ENCODE data around the gene SMTN. TPM values are rescaled to one million over a fixed set of nuclear protein-coding genes. Genes with fewer than 3 reads are reported as not detected.

The SMTN gene
- total and polyA plus RNA-seq, 2 donors (not counting 3 experiments of a cell fraction or from before 2014, with no cell fraction given), result 59.0 to 197 TPM

DNA sequence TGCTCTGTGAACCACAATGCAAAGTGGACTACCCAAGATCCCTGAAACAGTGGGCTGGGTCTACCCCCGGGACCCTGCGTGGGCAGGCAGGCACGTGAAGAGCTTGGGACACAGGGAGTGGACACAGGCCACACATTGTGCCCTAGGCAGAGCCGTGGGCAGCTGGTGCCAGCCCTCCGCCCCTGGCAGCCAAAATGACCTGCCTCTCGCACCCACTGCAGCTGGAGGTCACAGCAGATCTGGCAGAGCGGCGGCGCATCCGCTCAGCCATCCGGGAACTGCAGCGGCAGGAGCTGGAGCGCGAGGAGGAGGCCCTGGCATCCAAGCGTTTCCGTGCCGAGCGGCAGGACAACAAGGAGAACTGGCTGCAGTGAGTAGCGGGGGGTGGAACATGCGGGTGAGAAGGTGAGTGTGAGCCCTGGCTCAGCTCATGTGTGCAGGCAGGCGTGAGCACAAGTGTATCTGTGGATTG is 6.7 kb downstream of the SMTN start:
- Histone ChIP-seq H3K36me3 (ENCODE audit: control insufficient read depth in 2 of 2, extremely low read depth in 1 of 2, insufficient read depth in 2 of 2, low read length in 2 of 2) (peaks cover 28 to 50% of the 10 kb centered on the region in 2 experiments), H3K27me3 (ENCODE audit: control insufficient read depth in 2 of 2, insufficient read depth in 2 of 2, low read length in 2 of 2) (no peaks in the 10 kb centered on the region), H4K20me1 (replicated peaks; ENCODE audit: control insufficient read depth, extremely low read depth, insufficient read depth, low read length) (no peaks in the 10 kb centered on the region), H3K4me3 (replicated peaks in 1 of 3; ENCODE audit: insufficient read depth in 1 of 3, low read depth in 1 of 3, low read length in 3 of 3) (no peak overlapping the region), H3K9ac (replicated peaks; ENCODE audit: extremely low read depth, insufficient read depth, low read length) (no peak overlapping the region), H3K9me3 (replicated peaks; ENCODE audit: control insufficient read depth, insufficient read depth, low read length) (no peaks in the 10 kb centered on the region), H3K4me2 (ENCODE audit: insufficient read depth, low read length) (no peak overlapping the region), H3K79me2 (ENCODE audit: control insufficient read depth, insufficient read depth, low read length) (peaks cover 64% of the 10 kb centered on the region), H2AFZ (ENCODE audit: low read depth, low read length) (no peak overlapping the region), H3K27ac (ENCODE audit: insufficient read depth, low read depth, low read length) (no peak overlapping the region), H3K9me1 (replicated peaks; ENCODE audit: control insufficient read depth, extremely low read depth, insufficient read depth, low read length) (no peaks in the 10 kb centered on the region), H3K4me1 (ENCODE audit: control insufficient read depth, extremely low read depth, insufficient read depth, low read length) (peaks cover 21% of the 10 kb centered on the region)
- ChIA-PET POLR2A (no interaction called here), CTCF (interaction anchor here (0.9 to 2.5 kb wide), 6 partner anchors 17 to 185 kb away, joined by 3 to 11 read pairs (median 6); partner anchors contain the start of gene SELENOM)
- FAIRE-seq (no peak), DNase-seq (ENCODE audit: low read depth, low spot score) (no peak)
- no peak for TF ChIP-seq POLR2A (IDR thresholded peaks at IDR 0.05; ENCODE audit: low read depth, low read length)
- no peak for TF ChIP-seq POLR2AphosphoS5 (IDR thresholded peaks at IDR 0.05; ENCODE audit: insufficient read depth, low read depth, low read length)
- no peak for TF ChIP-seq GATA2 (IDR thresholded peaks at IDR 0.05; ENCODE audit: insufficient read depth, insufficient read length, low read depth, low read length)
- TF ChIP-seq, protein P1, sequence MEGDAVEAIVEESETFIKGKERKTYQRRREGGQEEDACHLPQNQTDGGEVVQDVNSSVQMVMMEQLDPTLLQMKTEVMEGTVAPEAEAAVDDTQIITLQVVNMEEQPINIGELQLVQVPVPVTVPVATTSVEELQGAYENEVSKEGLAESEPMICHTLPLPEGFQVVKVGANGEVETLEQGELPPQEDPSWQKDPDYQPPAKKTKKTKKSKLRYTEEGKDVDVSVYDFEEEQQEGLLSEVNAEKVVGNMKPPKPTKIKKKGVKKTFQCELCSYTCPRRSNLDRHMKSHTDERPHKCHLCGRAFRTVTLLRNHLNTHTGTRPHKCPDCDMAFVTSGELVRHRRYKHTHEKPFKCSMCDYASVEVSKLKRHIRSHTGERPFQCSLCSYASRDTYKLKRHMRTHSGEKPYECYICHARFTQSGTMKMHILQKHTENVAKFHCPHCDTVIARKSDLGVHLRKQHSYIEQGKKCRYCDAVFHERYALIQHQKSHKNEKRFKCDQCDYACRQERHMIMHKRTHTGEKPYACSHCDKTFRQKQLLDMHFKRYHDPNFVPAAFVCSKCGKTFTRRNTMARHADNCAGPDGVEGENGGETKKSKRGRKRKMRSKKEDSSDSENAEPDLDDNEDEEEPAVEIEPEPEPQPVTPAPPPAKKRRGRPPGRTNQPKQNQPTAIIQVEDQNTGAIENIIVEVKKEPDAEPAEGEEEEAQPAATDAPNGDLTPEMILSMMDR (IDR thresholded peaks at IDR 0.05; ENCODE audit: extremely low read depth in 1 of 2, insufficient read depth in 1 of 2, low read depth in 1 of 2, low read length in 2 of 2), result no peak
- intact Hi-C loops (cut with micrococcal nuclease), result no loop called here
- dilution Hi-C loops (cut with MboI; ENCODE audit: extremely low pct_ligation_motif_present, low sequenced_read_pairs), result no loop called here
- BruUV-seq (replicated peaks), result no TSS peak

DNA sequence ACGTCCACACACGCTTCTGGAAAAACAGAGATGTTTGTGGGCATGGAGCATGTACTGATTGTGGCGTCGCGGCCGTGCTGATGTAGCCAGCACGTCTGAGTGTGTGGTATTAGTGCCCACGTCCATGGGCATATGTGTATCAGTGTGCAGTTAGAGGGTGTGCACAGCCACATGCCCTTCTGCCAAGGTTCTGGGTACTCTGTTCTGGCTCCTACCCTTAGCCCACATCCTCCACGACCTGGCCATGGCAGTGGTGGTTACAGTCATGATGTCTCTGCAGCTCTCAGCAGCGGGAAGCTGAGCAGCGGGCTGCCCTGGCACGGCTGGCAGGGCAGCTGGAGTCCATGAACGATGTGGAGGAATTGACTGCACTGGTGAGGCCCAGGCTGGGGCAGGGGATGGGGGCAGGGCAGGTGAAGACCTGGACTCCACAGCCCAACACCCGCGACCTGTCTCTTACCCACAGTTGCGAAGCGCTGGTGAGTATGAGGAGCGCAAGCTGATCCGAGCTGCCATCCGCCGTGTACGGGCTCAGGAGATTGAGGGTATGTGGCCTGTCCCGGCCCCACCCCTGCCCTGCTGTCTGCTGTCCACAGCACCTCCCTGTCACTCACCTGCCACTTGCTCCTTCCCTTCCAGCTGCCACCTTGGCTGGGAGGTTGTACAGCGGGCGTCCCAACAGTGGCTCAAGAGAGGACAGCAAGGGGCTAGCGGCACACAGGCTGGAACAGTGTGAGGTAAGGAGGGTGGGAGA is 7.3 kb downstream of the SMTN start:
- Histone ChIP-seq H3K4me3 (replicated peaks in 1 of 3; ENCODE audit: insufficient read depth in 1 of 3, low read depth in 1 of 3, low read length in 3 of 3) (no peak overlapping the region), H3K9me1 (replicated peaks; ENCODE audit: control insufficient read depth, extremely low read depth, insufficient read depth, low read length) (no peaks in the 10 kb centered on the region), H2AFZ (ENCODE audit: low read depth, low read length) (no peak overlapping the region), H3K9me3 (replicated peaks; ENCODE audit: control insufficient read depth, insufficient read depth, low read length) (no peaks in the 10 kb centered on the region), H3K36me3 (ENCODE audit: control insufficient read depth in 2 of 2, extremely low read depth in 1 of 2, insufficient read depth in 2 of 2, low read length in 2 of 2) (peaks cover 27 to 56% of the 10 kb centered on the region in 2 experiments), H4K20me1 (replicated peaks; ENCODE audit: control insufficient read depth, extremely low read depth, insufficient read depth, low read length) (no peaks in the 10 kb centered on the region), H3K9ac (replicated peaks; ENCODE audit: extremely low read depth, insufficient read depth, low read length) (no peak overlapping the region), H3K4me1 (ENCODE audit: control insufficient read depth, extremely low read depth, insufficient read depth, low read length) (peaks cover 15% of the 10 kb centered on the region), H3K4me2 (ENCODE audit: insufficient read depth, low read length) (no peak overlapping the region), H3K27me3 (ENCODE audit: control insufficient read depth in 2 of 2, insufficient read depth in 2 of 2, low read length in 2 of 2) (no peaks in the 10 kb centered on the region), H3K79me2 (ENCODE audit: control insufficient read depth, insufficient read depth, low read length) (peaks cover 59% of the 10 kb centered on the region), H3K27ac (ENCODE audit: insufficient read depth, low read depth, low read length) (no peak overlapping the region)
- no TSS peak for BruUV-seq (replicated peaks)
- DNase-seq (ENCODE audit: low read depth, low spot score) (no peak), FAIRE-seq (no peak)
- ChIA-PET POLR2A (no interaction called here), CTCF (interaction anchor here (0.6 to 2.5 kb wide), 8 partner anchors 16 to 184 kb away, joined by 3 to 11 read pairs (median 6); partner anchors contain the start of gene SELENOM)
- dilution Hi-C loops (cut with MboI; ENCODE audit: extremely low pct_ligation_motif_present, low sequenced_read_pairs), result no loop called here
- intact Hi-C loops (cut with micrococcal nuclease), result no loop called here
- TF ChIP-seq EZH2 (IDR thresholded peaks at IDR 0.05; ENCODE audit: borderline replicate concordance, low read depth, low read length, severe bottlenecking) (no peak), JUN (IDR thresholded peaks at IDR 0.05; ENCODE audit: borderline replicate concordance, insufficient read depth, insufficient read length, low read depth) (no peak), GATA2 (IDR thresholded peaks at IDR 0.05; ENCODE audit: insufficient read depth, insufficient read length, low read depth, low read length) (no peak)
- TF ChIP-seq, protein P1 (IDR thresholded peaks at IDR 0.05; ENCODE audit: extremely low read depth in 1 of 2, insufficient read depth in 1 of 2, low read depth in 1 of 2, low read length in 2 of 2), result no peak
